H9 (cell line): Measurements from ENCODE around the gene SFI1. TPM values are rescaled to one million over a fixed set of nuclear protein-coding genes. Genes with fewer than 3 reads are reported as not detected.

ENCODE experiments used
- DNase-seq: peaks from one replicate; pipeline ENCODE4 v3.0.0-alpha.2; 2017
- H2AFZ ChIP-seq: one replicate; pipeline ENCODE4 v1.6.1; 2013; ENCODE audit warnings: mild to moderate bottlenecking, low read length, control low read depth, moderate library complexity
- H2AK5ac ChIP-seq: 2 replicates; pipeline ENCODE4 v1.6.1; 2013; ENCODE audit warnings: low read length, control low read depth, mixed read lengths; ENCODE audit not compliant: insufficient read length
- H2BK120ac ChIP-seq: one replicate; pipeline ENCODE4 v1.6.1; 2013; ENCODE audit warnings: low read depth, mild to moderate bottlenecking, low read length, control low read depth, inconsistent platforms; ENCODE audit not compliant: poor library complexity, severe bottlenecking
- H2BK12ac ChIP-seq: 2 replicates; pipeline ENCODE4 v1.6.1; 2013; ENCODE audit warnings: low read length, control low read depth, mixed read lengths, low read depth; ENCODE audit not compliant: insufficient read length
- H2BK15ac ChIP-seq: 2 replicates; pipeline ENCODE4 v1.6.1; 2013; ENCODE audit warnings: low read depth, low read length, control low read depth
- H2BK20ac ChIP-seq: one replicate; pipeline ENCODE4 v1.6.1; 2013; ENCODE audit warnings: low read depth, mild to moderate bottlenecking, low read length, control low read depth, inconsistent platforms; ENCODE audit not compliant: poor library complexity, severe bottlenecking
- H2BK5ac ChIP-seq: 2 replicates; pipeline ENCODE4 v1.6.1; 2013; ENCODE audit warnings: low read length, control low read depth, mixed read lengths; ENCODE audit not compliant: insufficient read length
- H3K14ac ChIP-seq: 2 replicates; pipeline ENCODE4 v1.6.1; 2013; ENCODE audit warnings: low read length, control low read depth; ENCODE audit not compliant: insufficient read depth
- H3K18ac ChIP-seq: 2 replicates; pipeline ENCODE4 v1.6.1; 2013; ENCODE audit warnings: low read depth, mild to moderate bottlenecking, mixed read lengths, low read length, control low read depth; ENCODE audit not compliant: insufficient read length
- H3K23ac ChIP-seq: 2 replicates; pipeline ENCODE4 v1.6.1; 2013; ENCODE audit warnings: low read length, control low read depth, mixed read lengths, low read depth; ENCODE audit not compliant: insufficient read length
- H3K23me2 ChIP-seq: 2 replicates; pipeline ENCODE4 v1.6.1; 2013; ENCODE audit warnings: low read depth, mild to moderate bottlenecking, mixed read lengths, low read length, control low read depth; ENCODE audit not compliant: insufficient read length, poor library complexity, severe bottlenecking
- H3K27ac ChIP-seq: 2 replicates; pipeline ENCODE4 v1.5.1; 2013; ENCODE audit warnings: low read length, control low read depth, mixed read lengths, low read depth; ENCODE audit not compliant: insufficient read length
- H3K27me3 ChIP-seq: 2 replicates; pipeline ENCODE4 v1.6.1; 2013; ENCODE audit warnings: low read length, control low read depth, inconsistent platforms; ENCODE audit not compliant: insufficient read depth
- H3K4ac ChIP-seq: 2 replicates; pipeline ENCODE4 v1.6.1; 2013; ENCODE audit warnings: low read depth, mild to moderate bottlenecking, control low read depth, inconsistent platforms, low read length, moderate library complexity
- H3K4me1 ChIP-seq: 2 replicates; pipeline ENCODE4 v1.6.1; 2013; ENCODE audit warnings: low read length, control low read depth, inconsistent platforms; ENCODE audit not compliant: insufficient read depth
- H3K4me2 ChIP-seq: 2 replicates; pipeline ENCODE4 v1.6.1; 2013; ENCODE audit warnings: low read length, control low read depth, mixed read lengths; ENCODE audit not compliant: insufficient read length, insufficient read depth
- H3K56ac ChIP-seq: 2 replicates; pipeline ENCODE4 v1.6.1; 2013; ENCODE audit warnings: low read depth, mild to moderate bottlenecking, mixed read lengths, low read length, control low read depth; ENCODE audit not compliant: insufficient read length
- H3K79me1 ChIP-seq: 2 replicates; pipeline ENCODE4 v1.6.1; 2013; ENCODE audit warnings: low read depth, mild to moderate bottlenecking, moderate library complexity, low read length, control low read depth, inconsistent platforms; ENCODE audit not compliant: insufficient read depth, poor library complexity, severe bottlenecking
- H3K79me2 ChIP-seq: 2 replicates; pipeline ENCODE4 v1.6.1; 2013; ENCODE audit warnings: low read length, control low read depth, inconsistent platforms; ENCODE audit not compliant: insufficient read depth
- H3K9ac ChIP-seq: 2 replicates; pipeline ENCODE4 v1.6.1; 2013; ENCODE audit warnings: low read length, control low read depth, mixed read lengths; ENCODE audit not compliant: insufficient read length; ENCODE audit errors: extremely low read depth
- H3K9me3 ChIP-seq: one replicate; pipeline ENCODE4 v1.6.1; 2013; ENCODE audit warnings: low read depth, low read length, inconsistent platforms; ENCODE audit not compliant: control insufficient read depth
- H3T11ph ChIP-seq: one replicate; pipeline ENCODE4 v1.6.1; 2013; ENCODE audit warnings: mild to moderate bottlenecking, low read length, control low read depth, inconsistent platforms
- H4K20me1 ChIP-seq: one replicate; pipeline ENCODE4 v1.6.1; 2013; ENCODE audit not compliant: control insufficient read depth, insufficient read length, insufficient read depth
- H4K5ac ChIP-seq: 2 replicates; pipeline ENCODE4 v1.6.1; 2013; ENCODE audit warnings: low read depth, mild to moderate bottlenecking, mixed read lengths, low read length, control low read depth; ENCODE audit not compliant: insufficient read length
- H4K8ac ChIP-seq: replicated peaks from 2 replicates; pipeline ENCODE4 v1.6.1; 2013; ENCODE audit warnings: low read length, control low read depth, mixed read lengths, low read depth; ENCODE audit not compliant: insufficient read length
- H4K91ac ChIP-seq: 2 replicates; pipeline ENCODE4 v1.6.1; 2013; ENCODE audit warnings: low read depth, mild to moderate bottlenecking, moderate library complexity, mixed read lengths, low read length, control low read depth; ENCODE audit not compliant: insufficient read length
- H3K27ac Mint-ChIP-seq, 3 experiments: 2 replicates in 2 of 3; 3 replicates in 1 of 3; pipeline ENCODE4 v1.8.0; 2020 to 2021; ENCODE audit warnings: mixed read lengths in 3 of 3, mild to moderate bottlenecking in 1 of 3, moderate library complexity in 1 of 3
- H3K27me3 Mint-ChIP-seq: 2 replicates; pipeline ENCODE4 v1.8.0; 2021; ENCODE audit warnings: low read depth, mild to moderate bottlenecking, moderate library complexity, mixed read lengths
- H3K36me3 Mint-ChIP-seq, 3 experiments: 2 replicates in 2 of 3; 3 replicates in 1 of 3; pipeline ENCODE4 v1.8.0; 2020 to 2021; ENCODE audit warnings: low read depth in 3 of 3, mixed read lengths in 3 of 3; ENCODE audit not compliant: insufficient read depth in 1 of 3
- H3K4me1 Mint-ChIP-seq, 2 experiments: 2 replicates each; pipeline ENCODE4 v1.8.0; 2020; ENCODE audit warnings: mixed read lengths in 2 of 2
- H3K4me3 Mint-ChIP-seq, 2 experiments: 2 replicates in 1 of 2; 3 replicates in 1 of 2; pipeline ENCODE4 v1.8.0; 2020 to 2021; ENCODE audit warnings: mild to moderate bottlenecking in 2 of 2, mixed read lengths in 2 of 2, moderate library complexity in 1 of 2
- H3K9me3 Mint-ChIP-seq, 2 experiments: 2 replicates in 1 of 2; 3 replicates in 1 of 2; pipeline ENCODE4 v1.8.0; 2020; ENCODE audit warnings: mild to moderate bottlenecking in 2 of 2, mixed read lengths in 2 of 2, moderate library complexity in 1 of 2
- CTCF ChIP-seq: fragments of 200-600 bp; sonication (generic); conservative IDR thresholded peaks from 3 replicates; pipeline ENCODE4 v1.8.0; 2021; ENCODE audit warnings: antibody characterized with exemption, mild to moderate bottlenecking
- WGBS: extraction: QIAGEN DNeasy Blood & Tissue Kit; methylation state at CpG from one replicate; pipeline ENCODE4 v1.1.7; 2013; ENCODE audit warnings: missing lambda C conversion rate, low lambda C conversion rate, mixed read lengths; ENCODE audit not compliant: insufficient read length; ENCODE audit errors: extremely low coverage; 5-methylcytosine and 5-hydroxymethylcytosine counted together
- total RNA-seq: library from RNA; stranded (reverse); gene quantifications from 2 replicates; pipeline ENCODE4 v1.2.1, GENCODE V29; 2021

SFI1 gene
- total RNA-seq, 1 experiment from 2014 or later, result 26.4 TPM

- peaks cover 3% of the 10 kb centered on the region for H3K79me1 ChIP-seq
- no peak overlapping the region for H2AFZ ChIP-seq
- no peak overlapping the region for H3K4me2 ChIP-seq
- no peak overlapping the region for H2BK15ac ChIP-seq
- no peak overlapping the region for H3K56ac ChIP-seq
- no peak overlapping the region for H4K8ac ChIP-seq
- no peak overlapping the region for H4K91ac ChIP-seq
- Mint-ChIP-seq H3K4me3 (no peak overlapping the region), H3K9me3 (no peaks in the 10 kb centered on the region; a peak in 2 of 5 replicates), H3K4me1 (peaks cover 6 to 9% of the 10 kb centered on the region in 2 experiments), H3K27me3 (peaks cover 1% of the 10 kb centered on the region; the same call in 1 of the 2 replicates), H3K27ac (peak overlapping the region in 2 of 3 experiments; percentile 39 to 84; a peak in 2 of 7 replicates), H3K36me3 (peaks cover 4 to 35% (median 34%) of the 10 kb centered on the region in 3 experiments; a peak in 6 of 7 replicates)
- H3K27me3 ChIP-seq, result no peaks in the 10 kb centered on the region
- no peak overlapping the region for H3K4ac ChIP-seq
- H4K5ac ChIP-seq, result no peak overlapping the region
- H3K9me3 ChIP-seq, result no peaks in the 10 kb centered on the region
- H2BK120ac ChIP-seq, result no peak overlapping the region
- WGBS, result no CpG with 5 or more reads among the region's 14 CpGs
- H3K27ac ChIP-seq, result no peak overlapping the region
- H2AK5ac ChIP-seq, result no peak overlapping the region
- no peak overlapping the region for H2BK12ac ChIP-seq
- no peaks in the 10 kb centered on the region for H3K79me2 ChIP-seq
- no peaks in the 10 kb centered on the region for H3K23me2 ChIP-seq
- no peak for TF ChIP-seq CTCF
- DNase-seq, result no peak
- H3K14ac ChIP-seq, result no peak overlapping the region; the same call in 1 of the 2 replicates
- no peak overlapping the region for H3K9ac ChIP-seq
- no peak overlapping the region for H2BK5ac ChIP-seq
- no peaks in the 10 kb centered on the region for H3K4me1 ChIP-seq
- no peak overlapping the region for H3K23ac ChIP-seq
- H2BK20ac ChIP-seq, result no peak overlapping the region
- H3T11ph ChIP-seq, result no peak overlapping the region
- H3K18ac ChIP-seq, result no peak overlapping the region
- no peaks in the 10 kb centered on the region for H4K20me1 ChIP-seq
These were observed 123.4 kb downstream of the SFI1 start for GRCh38 chr22:31619611-31620300.
